Measurements from ENCODE around the gene TIGAR.

Gene TIGAR, protein sequence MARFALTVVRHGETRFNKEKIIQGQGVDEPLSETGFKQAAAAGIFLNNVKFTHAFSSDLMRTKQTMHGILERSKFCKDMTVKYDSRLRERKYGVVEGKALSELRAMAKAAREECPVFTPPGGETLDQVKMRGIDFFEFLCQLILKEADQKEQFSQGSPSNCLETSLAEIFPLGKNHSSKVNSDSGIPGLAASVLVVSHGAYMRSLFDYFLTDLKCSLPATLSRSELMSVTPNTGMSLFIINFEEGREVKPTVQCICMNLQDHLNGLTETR

DNA sequence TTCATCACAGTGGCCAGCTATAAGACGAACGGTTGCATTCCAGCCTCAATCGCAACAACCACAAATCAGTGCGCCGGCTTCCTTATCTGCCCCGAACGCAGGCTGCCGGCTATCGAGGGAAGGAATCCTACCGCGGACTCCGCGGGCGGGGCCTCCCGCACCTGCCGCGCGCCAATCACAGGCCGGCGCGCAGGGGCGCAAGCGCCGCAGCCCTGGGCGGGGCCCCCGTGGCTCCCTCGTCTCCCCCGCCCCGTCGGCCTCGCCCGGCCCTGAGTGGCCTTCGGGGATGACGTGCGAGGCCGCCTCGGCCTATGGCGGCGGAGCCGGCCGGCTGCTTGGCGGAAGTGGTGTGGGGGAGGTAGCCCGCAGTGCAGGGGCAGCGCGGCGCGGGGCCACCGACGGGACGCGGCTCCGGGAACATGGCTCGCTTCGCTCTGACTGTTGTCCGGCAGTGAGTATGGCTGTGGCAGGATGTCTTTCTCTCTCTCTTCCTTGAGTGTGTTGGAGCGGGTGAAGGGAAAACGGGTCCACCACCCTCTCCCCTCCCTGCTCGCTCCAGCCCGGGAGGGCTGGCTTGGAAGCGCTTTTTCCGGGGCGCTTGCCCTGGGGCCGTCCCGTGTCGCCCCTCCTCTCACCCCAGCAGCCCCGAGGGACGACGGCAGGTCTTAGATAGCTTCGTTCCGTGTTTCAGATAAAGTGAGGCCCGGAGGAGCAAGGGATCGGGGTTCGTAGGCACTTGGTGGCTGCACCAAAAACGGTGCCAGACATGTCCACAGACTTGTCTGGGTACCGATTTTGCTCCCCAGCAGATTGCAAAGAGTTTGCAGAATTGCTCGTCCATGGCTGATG, at the start of gene TIGAR:
Gene TIGAR (plus strand): TSS at position 361 of the 849 bp plus-strand sequence. CDS start 59 bp downstream, at position 420.
- peak; percentile 85 to 92 for DNase-seq (ENCODE audit: extremely low read depth in 1 of 2, low read depth in 1 of 2)

DNA sequence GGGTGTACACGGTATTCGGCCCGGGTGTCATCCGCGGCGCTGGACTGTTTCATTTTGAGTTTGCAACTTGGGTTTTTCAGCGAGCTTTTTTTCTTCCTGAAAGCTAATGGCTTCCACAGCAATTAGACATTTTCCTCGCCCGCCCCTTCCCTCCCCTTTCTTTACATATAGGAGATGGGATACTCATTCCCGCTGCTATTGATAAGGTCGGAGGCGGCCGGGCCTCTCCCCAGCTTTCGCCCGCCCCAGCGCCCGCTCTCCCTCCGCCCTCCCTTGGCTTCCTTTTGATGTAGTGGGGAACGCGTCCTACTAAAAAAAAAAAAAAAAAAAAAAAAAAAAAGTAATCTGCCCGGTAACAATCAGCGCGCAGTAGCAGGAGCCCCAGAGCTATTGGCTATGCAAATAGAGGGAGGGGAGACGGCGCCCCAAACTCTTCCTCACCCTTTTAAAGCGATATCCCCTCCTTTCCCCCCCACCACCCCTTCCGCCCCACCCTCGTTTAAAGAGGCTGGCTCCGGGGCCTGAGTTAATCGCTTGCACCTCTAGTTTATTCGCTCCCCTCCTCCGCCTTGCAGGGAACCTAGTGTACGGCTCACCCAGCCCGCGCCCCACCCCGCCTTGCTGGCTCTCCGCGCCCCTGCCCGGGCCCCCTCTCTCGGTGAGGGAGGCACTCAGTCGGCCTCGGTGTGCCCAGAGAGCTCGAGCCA, 49.1 kb upstream of the TIGAR start:
- peak; percentile 73 to 92 for DNase-seq (ENCODE audit: extremely low read depth in 1 of 2, low read depth in 1 of 2)

DNA sequence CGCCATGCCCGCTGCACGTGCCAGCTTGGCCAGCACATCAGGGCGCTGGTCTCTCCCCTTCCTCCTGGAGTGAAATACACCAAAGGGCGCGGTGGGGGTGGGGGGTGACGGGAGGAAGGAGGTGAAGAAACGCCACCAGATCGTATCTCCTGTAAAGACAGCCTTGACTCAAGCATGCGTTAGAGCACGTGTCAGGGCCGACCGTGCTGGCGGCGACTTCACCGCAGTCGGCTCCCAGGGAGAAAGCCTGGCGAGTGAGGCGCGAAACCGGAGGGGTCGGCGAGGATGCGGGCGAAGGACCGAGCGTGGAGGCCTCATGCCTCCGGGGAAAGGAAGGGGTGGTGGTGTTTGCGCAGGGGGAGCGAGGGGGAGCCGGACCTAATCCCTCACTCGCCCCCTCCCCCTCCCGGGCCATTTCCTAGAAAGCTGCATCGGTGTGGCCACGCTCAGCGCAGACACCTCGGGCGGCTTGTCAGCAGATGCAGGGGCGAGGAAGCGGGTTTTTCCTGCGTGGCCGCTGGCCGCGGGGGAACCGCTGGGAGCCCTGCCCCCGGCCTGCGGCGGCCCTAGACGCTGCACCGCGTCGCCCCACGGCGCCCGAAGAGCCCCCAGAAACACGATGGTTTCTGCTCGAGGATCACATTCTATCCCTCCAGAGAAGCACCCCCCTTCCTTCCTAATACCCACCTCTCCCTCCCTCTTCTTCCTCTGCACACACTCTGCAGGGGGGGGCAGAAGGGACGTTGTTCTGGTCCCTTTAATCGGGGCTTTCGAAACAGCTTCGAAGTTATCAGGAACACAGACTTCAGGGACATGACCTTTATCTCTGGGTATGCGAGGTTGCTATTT, 48.4 kb upstream of the TIGAR start:
- peak; percentile 77 to 80 for DNase-seq (ENCODE audit: extremely low read depth in 1 of 2, low read depth in 1 of 2)

DNA sequence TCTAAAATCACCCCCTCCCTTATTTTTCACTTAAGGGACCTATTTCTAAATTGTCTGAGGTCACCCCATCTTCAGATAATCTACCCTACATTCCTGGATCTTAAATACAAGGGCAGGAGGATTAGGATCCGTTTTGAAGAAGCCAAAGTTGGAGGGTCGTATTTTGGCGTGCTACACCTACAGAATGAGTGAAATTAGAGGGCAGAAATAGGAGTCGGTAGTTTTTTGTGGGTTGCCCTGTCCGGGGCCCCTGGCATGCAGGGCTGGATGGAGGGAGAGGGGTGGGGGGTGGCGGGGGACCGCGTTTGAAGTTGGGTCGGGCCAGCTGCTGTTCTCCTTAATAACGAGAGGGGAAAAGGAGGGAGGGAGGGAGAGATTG, 47.8 kb upstream of the TIGAR start:
- DNase-seq (ENCODE audit: extremely low read depth in 1 of 2, low read depth in 1 of 2), result no peak

DNA sequence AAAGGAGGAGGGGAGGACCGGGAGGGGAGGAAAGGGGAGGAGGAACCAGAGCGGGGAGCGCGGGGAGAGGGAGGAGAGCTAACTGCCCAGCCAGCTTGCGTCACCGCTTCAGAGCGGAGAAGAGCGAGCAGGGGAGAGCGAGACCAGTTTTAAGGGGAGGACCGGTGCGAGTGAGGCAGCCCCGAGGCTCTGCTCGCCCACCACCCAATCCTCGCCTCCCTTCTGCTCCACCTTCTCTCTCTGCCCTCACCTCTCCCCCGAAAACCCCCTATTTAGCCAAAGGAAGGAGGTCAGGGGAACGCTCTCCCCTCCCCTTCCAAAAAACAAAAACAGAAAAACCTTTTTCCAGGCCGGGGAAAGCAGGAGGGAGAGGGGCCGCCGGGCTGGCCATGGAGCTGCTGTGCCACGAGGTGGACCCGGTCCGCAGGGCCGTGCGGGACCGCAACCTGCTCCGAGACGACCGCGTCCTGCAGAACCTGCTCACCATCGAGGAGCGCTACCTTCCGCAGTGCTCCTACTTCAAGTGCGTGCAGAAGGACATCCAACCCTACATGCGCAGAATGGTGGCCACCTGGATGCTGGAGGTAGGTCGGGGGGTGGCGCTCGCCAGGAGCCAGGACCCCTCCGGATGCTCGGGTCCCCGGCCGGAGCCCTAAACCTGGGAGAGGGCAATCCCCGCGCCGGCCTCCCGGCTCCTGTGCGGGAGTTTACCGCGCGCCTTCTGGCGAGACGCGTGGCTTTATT, 47.2 kb upstream of the TIGAR start, which contains the start of gene CCND2:
Gene CCND2 (plus strand): TSS at position 111 of the 744 bp plus-strand sequence. CDS start 279 bp downstream, at position 390.
- peak; percentile 70 to 83 for DNase-seq (ENCODE audit: extremely low read depth in 1 of 2, low read depth in 1 of 2)

DNA sequence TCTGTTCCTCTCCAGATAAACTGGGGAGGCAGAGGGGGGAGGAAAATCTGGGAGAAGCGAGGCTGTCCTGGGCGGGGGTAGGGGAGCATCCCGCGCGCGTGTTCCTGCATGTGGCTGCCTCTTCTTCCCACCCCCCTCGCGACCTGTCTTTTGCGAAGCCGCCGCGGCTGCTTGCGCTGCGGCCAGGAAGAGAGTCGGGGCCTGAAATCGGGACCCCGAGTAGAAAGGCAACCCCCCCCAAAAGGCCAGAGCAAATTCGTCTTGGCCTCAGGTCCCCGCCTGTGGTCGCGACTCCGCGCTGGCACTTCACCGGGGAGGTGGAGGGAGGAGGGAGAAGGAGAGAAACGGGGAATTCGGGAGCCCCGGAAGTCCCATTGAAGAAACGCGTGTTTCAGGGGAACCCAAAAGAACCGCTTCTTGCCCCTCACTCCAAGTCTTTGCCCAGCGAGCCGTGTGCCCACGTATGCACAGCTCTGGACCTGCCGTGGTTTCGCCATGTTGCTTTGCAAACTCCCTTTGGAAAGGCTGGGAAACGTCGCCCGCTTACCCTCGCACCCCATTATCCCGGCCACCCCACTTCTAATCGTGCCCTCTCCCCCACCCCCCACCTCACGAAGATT, 46.5 kb upstream of the TIGAR start:
- DNase-seq (ENCODE audit: extremely low read depth in 1 of 2, low read depth in 1 of 2), result no peak

DNA sequence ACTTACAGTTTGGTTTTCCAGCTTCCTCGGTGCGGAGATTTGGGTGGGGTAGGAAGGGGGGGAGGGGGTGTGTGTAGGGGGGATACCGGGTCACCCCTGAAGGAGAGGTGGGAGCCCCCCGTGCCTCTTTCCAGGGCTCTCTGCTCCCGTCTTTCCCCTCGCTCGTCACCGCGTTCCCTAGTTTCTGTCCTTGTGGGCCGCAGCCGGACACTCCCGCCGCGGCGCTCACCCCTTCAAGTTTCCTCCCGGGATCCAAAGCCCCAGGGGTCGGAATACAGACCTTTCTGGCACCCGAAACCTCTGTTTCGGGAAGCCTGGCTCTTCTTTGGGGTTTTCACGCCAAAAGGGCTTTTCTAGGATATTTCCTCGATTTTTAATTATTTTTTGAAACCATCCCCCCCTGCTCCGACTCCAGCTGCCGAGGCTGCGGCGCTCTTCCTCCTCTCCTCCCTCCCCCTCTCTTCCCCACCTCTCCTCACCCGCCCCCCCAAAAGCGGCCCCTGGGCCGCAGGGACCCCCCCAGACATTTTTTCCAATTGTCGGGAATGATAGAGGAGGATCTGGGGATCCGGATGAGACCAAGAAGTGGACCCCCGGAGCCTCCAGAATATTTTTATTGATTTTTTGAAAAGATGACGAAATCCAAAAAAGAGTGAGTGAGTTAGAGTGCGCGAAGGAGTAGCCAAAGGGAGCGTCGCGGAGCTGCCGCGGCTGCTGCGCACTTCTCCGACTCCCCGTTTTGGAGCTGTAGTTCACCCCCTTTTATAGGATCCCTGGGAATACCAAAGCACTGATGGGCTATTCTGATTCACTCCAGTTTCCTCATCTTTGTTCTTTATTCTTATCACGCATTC, 45.8 kb upstream of the TIGAR start:
- no peak for DNase-seq (ENCODE audit: extremely low read depth in 1 of 2, low read depth in 1 of 2)

DNA sequence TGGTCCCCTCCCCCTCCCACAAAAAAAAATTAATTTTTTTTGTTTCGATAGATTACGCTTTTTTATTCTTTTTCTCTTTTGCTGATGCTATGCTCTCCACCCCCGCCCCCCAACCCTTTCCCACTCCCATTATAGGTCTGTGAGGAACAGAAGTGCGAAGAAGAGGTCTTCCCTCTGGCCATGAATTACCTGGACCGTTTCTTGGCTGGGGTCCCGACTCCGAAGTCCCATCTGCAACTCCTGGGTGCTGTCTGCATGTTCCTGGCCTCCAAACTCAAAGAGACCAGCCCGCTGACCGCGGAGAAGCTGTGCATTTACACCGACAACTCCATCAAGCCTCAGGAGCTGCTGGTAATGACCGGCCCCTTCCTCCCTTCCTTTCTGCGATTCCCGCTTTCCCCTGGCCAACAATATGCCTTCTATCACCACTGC, 45.1 kb upstream of the TIGAR start:
- no peak for DNase-seq (ENCODE audit: extremely low read depth in 1 of 2, low read depth in 1 of 2)

DNA sequence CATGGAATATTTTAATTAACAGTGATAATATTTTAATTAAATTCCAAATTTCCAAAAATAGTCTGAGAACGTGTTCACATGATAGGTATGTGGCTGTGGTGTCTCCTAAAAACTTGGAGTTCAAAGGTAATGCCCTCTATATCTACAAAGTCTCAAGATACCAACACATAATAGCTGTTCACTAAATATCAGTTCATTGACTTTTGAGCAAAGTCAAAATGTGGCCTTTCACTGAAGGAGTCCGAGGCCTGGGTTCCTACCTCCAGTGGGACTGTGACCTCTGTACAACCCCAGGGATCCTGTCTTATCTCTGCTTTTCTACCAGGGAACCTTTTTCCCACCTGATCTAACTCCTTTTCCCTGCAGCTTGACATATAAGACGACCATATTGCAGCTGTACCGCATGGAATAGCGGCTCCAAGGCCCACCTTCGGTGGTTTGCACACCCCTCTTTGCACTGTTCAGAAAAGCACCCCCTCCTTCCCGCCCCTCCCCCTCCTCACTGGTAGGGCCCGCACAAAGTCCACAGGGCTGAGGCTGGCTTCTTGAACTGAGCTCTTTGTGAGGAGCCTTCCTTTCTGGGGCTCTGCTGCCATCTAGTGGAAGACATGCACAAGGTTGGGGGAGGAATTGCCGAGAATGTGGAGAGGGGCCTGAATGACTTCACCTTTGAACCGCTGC, 44.3 kb upstream of the TIGAR start:
- DNase-seq (ENCODE audit: extremely low read depth in 1 of 2, low read depth in 1 of 2), result peak; percentile 61 to 81

DNA sequence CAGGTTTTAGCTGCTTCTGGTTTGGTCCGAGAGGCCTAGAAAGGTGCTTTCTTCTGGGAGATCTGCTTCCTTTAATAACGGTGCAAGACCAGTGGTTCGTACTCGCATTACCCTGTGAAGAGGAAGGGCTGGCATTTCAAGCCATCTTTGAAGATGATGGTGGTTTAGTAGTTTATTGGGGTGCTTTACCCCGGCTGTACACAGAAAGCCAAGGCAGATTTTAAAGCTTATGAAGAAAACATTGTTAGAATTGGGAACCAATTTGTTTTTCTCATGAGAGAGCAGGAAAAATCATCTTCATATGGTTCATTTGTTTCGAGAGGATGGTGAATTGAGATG, 43.8 kb upstream of the TIGAR start:
- DNase-seq (ENCODE audit: extremely low read depth in 1 of 2, low read depth in 1 of 2), result no peak

DNA sequence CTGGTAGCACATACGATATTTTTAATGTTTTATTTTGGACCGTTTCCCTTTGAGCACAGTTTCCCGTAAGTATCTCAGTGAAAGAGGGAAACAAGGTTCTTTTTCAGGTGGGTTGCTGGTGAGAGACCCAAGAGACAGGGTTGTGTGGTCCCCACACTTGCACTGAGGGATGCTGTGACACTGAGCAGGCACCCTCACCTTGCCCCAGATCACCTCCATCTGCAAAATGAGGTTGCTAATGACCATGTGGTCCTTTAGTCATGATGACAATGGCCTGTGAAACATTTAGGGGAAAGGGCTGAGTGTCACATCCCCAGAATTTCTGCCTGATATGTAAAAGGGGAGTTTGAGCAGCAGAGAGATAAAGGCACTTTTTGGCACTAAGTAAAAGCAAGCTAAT, 43.2 kb upstream of the TIGAR start:
- DNase-seq (ENCODE audit: extremely low read depth in 1 of 2, low read depth in 1 of 2), result no peak

DNA sequence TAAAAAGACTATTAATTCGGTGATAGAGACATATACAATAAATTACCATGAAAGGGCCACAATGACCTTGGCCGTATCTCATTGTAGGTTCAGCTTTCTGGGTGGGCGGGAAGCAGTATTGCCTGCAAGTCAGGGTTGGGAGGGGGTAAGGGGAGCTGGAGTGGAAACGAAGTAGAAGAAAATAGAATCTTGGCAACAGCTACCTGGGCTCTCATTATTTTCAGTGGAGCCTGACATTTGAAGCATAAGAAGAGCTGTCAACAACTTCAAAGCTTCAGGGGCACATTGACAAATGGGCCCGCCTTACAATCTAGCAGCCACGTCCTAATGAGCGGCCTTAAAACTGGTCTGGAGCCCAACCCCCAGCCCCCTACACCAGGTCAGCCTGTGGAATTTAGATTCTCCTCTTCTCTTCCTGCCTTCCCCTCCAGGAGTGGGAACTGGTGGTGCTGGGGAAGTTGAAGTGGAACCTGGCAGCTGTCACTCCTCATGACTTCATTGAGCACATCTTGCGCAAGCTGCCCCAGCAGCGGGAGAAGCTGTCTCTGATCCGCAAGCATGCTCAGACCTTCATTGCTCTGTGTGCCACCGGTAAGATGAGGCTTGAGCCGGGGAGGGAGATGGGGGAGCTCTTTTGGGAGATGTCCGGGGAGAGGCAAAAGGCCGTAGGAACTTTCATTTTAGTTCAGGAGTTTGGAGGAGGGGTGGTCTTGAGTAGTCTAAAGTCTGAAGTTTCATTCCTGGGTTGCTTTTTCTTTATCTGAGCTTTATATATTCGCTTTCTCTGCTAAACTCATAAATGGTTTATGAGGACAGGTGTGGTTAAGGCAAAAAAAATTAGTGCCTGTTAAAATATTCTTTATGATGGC, 42.5 kb upstream of the TIGAR start:
- no peak for DNase-seq (ENCODE audit: extremely low read depth in 1 of 2, low read depth in 1 of 2)

DNA sequence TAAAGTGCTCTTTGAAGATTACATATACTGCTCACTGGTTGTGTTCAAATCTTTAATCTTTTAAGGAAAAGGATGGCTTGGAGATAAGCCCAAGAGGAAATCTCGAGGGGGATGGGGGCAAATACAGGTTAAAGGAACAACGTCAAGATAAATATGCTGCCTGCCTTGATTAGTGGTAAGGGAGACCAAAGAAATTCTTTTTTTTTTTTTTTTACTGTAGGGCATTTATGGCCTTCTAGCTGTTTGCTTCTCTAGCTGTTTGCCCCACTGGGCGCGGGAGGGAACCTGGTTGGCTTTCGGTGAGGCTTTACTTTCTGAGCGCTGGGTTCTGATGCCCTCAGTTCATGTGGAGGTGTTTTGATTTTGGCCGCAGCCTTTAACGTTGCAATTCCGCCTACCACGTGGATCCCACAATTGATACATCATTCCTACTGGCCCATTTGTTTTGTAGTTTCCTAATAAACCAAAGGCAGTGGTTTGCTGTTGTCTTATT, 41.8 kb upstream of the TIGAR start:
- no peak for DNase-seq (ENCODE audit: extremely low read depth in 1 of 2, low read depth in 1 of 2)

DNA sequence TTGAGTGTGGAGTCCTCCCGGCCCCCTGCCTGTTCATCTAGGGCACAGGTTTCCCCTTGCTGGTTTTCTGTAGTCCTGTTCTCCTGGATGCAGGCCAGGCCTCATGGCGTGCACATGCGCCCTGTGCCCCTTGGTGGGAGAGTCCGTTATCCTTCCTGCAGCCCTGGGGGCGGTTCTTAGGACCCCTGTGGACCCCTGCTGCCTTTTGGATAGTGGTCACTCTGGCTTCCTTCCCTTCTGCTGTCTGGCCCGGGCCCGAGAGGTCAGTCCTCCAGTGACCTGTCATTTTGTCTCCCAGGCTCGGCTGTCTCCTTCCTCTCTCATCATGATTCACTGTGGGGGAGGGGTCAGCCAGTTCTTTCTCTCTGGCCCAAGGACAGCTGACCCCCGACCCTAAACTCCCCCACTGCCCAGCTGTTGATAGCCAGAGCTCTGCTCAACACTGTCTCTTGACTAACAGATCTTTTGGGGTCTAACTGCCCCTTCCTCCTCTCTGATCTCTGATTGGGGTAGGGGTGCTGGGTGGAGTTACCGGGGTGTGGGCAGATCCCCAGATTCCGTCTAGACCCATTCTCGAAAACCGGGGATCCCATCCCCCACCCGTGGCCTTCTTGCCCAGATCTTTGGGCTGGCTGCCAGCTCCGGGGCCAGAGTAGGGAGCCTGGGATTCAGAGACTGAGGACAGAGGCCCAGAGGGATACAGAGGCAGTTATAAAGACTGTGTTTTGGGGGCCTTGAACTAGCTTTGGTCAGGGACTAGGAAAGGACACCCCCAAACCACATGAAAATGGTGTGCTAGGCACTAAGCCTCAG, 40.5 kb upstream of the TIGAR start:
- DNase-seq (ENCODE audit: extremely low read depth in 1 of 2, low read depth in 1 of 2), result no peak

DNA sequence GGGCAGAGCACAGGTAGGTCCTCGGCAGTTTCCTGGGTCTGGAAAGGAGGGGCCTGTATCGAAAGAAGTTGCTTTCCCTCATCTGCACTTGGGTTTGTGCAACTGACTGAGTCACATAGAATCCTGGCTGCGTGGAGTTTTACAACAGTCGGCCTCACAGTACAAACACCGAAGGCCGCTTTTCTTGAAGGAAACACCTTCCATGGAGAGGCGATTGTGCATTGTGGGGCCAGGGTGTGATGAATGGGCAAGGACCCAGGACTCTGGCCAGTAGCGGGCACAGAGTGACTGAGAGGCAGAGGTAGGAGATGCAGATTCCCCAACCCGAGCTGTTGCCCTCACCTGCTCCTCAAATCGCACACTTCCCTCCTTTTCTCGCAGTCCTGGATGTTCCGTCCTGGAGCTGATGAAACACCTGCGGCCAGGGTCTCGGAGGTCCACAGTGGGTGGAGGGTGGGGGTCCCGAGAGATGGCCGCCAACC, 39.8 kb upstream of the TIGAR start:
- DNase-seq (ENCODE audit: extremely low read depth in 1 of 2, low read depth in 1 of 2), result no peak
